Skeletal muscle cell (primary cell): ENCODE results near the gene PITHD1.
"Not testable (repeated sequence)": the region's sequence is repeated elsewhere in the genome, so short reads cannot be mapped to it uniquely, and the experiment has no call there.

Source experiments
- DNase-seq: peaks from one replicate; pipeline ENCODE4 v3.0.0-alpha.2; 2010; ENCODE audit warnings: low read depth
- H3K4me3 ChIP-seq: 2 replicates; pipeline ENCODE4 v1.5.1; 2011; ENCODE audit warnings: low read depth, mild to moderate bottlenecking, control low read depth, low read length, moderate library complexity

Gene PITHD1

DNA sequence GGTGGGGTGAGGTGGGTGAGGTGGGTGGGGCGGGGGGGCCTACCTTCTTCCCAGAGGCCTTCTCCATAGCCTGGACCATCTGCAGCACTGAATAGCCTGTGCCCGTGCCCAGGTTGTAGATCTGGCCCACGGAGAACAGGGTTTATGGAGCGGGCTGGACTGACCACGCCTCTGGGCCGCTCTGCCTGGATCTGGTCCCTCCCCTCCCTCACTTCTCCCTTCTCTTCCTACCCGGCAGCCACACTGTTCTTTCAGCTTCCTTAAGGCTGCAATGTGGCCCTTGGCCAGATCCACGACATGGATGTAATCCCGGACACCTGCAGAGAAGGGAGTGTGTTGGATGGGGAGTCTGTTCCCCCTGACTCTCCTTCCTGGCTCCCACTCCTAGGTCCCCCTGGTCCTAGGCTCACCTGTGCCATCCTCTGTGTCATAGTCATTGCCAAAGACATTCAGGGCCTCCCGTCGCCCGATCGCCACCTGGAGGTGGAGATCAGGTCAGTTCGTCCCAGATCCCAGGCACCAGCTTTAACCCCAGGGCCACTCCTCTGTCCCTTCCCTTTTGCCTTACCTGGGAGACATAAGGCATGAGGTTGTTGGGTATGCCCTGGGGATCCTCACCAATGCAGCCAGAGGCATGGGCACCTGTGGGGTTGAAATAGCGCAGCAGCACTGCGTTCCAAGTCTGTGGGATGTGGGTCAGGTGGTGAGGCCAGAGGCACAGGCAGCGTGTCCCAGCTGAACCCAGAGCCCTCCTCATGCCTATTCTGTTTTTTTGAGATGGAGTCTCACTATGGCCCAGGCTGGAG is 18.5 kb downstream of the PITHD1 start:
- DNase-seq: no peak
- no peak overlapping the region for H3K4me3 ChIP-seq

DNA sequence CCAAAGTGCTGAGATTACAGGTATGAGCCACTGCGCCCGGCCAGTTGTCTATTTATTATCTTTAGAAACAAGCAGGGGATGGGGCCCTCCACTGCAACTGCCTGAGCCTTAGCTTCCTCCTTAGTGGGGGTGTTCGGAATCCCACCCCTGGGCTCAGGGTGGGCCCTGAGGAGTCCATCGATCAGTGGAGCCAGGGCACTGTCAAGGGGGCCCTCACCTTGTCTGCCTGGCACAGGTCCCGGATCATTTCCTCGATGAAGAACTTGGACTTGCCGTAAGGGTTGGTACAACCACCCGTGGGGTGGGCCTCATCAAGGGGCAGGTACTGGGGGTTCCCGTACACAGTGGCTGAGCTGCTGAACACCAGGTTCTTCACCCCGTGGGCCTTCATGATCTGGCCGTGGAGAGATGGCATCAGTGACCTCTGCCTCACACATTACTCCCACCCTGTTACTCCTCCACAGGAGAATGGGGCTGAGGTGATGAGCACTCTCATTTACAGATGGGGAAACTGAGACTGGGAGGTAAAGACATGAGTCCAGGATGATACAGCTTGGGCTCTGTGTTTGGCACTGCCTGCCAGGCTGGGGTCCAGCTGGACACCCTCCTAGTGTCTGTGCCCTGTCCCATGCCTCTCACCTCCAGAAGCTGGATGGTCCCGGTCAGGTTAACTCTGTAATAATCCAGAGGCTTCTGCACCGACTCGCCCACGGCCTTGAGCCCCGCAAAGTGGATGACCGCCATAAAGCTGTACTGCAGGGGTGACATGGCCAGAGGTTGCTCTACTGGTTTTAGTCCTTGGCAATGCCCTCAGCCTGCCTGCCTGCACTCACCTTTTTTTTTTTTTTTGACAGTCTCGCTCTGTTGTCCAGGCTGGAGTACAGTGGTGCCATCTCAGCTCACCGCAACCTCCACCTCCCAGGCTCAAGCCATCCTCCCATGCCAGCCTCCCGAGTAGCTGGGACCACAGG is 19.5 kb downstream of the PITHD1 start:
- no peak overlapping the region for H3K4me3 ChIP-seq
- no peak for DNase-seq

DNA sequence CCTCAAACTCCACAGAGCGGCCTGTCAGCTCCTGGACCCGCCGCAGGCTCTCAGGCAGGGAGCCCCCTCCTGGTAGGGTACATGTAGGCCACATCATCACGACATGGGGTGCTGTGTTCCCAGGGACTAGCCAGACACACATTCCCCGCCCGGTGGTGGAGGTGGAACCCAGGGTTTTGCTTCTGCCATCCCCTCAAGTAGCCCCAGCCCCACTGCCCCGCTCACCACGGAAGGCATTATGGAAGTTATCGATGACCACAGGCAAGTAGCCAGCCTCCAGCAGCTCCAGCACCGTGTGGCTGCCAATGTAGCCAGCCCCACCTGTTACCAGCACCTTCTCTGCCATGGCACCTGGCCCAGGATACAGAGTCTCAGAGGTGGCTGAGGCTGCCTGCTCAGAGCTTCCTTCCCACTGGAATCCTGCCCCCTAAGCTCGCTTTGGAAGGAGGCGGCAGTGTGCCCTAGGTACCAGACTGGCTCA is 20.5 kb downstream of the PITHD1 start:
- H3K4me3 ChIP-seq: no peak overlapping the region
- DNase-seq: no peak

DNA sequence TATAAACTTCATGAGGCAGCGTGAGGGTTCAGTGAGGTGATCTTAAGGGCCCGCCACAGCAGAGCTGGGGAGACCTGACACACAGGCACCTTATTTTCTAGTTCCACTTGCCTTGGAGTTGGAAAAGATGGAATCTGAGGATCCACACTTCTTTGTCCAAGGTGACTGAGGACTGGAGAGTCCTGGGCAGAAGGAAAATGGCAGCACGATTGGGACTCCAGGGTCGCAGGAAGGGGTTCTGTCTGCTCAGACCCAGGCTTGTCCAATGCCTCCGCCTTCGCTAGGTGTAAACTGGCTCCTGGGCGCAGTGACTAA is 21.0 kb downstream of the PITHD1 start:
- no peak for DNase-seq
- peak overlapping the region; percentile 86 for H3K4me3 ChIP-seq

DNA sequence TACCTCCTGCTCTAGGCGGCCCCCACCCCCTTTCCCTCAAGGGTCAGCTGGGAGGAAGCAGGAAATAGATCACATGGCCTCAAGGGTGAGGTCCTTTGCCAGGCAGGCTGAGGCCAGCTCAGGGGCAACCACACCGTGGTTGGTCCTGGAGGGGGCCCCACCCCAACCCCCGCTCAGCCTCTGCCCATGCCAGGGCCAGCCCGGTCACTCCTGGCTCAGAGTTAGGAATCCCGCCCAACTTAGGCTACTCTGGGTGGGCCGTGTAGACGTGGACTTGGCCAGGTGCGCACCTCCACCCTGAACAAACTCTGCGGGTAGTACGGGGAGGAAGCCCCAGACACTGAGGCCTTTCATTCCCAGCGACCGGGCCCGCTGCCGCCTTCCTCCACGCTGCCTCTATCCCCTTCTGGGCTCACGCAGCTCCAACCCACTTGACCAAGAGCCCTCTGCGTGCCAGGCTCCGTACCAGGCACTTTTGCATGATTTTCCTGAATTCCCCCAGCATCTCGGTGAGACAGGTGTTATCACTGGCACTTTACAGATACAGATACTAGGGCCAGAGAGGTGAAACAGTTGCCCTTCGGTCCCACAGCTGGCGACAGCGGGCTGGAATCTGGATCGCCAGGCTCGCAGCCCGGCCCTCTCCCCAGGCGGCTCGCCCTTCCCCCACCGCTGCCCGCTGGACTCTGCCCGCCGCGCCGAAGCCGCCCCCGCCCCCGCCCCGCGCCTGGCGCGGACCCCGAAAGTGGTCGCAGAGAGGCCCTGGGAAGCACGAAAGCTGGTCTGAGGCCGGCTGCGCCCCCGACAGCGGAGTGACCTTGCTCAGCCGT is 21.6 kb downstream of the PITHD1 start:
- DNase-seq: no peak
- peak overlapping the region; percentile 86 for H3K4me3 ChIP-seq

DNA sequence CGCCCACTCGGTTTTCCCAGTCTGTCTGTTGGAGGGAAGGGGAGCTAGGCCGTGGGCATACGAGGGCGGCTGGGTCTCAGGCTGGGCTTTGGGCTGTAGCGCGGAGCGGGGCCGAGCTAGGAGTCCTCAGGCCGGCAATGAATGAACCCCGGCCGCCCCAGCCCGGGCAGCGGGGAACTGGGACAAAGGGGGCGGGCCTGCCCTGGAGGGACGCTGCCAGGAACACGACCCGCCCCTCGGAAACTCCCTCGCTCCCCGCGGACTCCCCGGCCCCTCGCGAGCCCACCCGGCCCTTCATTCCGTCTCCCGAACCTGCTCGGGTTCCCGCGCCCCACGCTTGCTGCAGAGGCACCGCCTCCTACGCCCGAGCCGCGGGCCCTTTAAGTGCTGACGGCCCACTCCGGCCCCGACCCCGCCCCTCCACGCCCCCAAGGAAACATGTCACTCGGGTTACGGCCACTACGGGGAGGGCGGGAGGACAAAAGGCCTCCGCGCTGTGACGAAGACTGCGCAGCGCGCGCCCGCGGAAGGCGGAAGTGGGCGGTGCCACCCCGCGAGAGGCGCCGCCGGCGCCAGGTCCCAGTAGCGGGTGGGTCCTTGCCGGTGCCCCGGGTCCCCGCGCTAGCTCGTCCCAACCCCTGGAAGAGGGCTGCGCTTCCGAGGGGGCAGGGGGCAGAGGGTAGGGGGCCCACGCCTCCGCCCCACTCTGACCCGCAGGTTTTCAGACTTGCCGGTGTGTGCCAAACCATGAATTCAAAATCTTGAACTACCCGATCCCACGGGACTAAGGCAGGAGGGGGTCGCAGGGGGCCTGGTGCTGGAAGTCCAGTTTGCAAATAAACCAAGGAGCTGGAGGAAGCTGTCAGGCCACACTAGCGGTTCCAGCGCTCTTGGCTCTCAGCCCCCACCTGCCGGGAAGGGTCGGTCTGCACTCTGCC is 22.5 kb downstream of the PITHD1 start, which contains the start of gene GALE:
GALE (minus strand) TSS at position 355 of the 938 bp plus-strand sequence. CDS start 1,747 bp downstream, outside the sequence.
- peak; percentile 83 for DNase-seq
- peak within 1 kb of the TSS; percentile 86 for H3K4me3 ChIP-seq

DNA sequence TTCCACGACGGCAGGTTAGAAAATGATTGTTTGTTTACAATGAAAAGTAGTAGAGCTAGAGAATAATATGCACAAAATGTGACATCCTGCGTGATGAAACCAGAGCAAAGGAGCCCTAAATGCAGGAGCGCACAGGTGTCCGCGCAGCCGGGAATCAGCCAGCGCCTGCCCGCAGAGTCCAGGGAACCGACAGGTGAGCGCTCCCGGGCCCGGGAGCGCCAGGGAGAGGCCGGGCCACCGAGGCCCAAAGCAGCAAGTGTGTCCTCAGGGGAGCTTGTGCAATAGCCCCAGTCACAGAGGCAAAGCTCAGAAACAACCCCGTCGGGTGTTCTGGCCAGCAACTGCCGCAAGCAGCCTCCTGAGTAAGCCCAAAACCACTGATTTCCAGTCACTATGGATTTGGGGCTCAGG is 23.1 kb downstream of the PITHD1 start:
- H3K4me3 ChIP-seq: peak overlapping the region; percentile 86
- no peak for DNase-seq

DNA sequence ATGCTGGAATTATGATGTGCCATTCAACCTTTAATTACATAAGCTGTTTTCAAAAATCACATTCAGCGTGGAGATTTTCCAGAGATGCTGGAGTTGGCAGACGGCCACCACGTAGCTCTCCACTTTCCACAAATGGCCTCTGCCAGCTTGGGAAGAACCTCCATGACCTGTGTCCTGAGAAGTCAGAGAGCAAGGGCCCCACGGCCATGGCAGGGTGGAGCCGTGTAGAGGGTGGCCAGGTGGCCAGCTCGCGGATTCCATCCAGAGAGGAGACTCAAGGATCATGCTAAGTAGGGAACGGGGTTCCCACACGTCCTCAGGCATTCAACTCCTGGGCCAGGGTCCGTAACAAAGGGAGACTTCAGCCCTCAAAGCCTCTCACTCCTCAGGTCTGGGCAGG is 23.7 kb downstream of the PITHD1 start:
- H3K4me3 ChIP-seq: no peak overlapping the region

DNA sequence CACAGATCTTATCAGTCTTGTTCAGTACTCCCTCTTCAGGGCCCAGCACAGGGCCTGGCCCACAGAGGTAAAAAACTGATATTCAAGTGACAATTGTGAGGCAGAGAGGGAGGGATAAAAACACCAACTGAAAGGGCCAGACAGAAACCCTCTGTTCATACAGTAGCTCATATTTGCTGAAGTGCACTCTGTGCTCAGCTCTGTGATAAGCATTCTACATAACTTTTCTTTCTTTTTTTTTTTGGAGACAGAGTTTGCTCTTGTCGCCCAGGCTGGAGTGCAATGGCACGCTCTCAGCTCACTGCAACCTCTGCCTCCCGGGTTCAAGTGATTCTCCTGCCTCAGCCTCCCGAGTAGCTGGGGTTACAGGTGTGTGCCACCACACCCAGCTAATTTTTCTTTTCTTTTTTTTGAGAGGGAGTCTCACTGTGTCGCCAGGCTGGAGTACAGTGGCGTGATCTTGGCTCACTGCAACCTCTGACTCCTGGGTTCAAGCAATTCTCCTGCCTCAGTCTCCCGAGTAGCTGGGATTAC is 24.7 kb downstream of the PITHD1 start:
- DNase-seq, H3K4me3 ChIP-seq: not testable (repeated sequence)

More for the DNA sequence above, 23.7 kb downstream of the PITHD1 start:
- DNase-seq: no peak

DNA sequence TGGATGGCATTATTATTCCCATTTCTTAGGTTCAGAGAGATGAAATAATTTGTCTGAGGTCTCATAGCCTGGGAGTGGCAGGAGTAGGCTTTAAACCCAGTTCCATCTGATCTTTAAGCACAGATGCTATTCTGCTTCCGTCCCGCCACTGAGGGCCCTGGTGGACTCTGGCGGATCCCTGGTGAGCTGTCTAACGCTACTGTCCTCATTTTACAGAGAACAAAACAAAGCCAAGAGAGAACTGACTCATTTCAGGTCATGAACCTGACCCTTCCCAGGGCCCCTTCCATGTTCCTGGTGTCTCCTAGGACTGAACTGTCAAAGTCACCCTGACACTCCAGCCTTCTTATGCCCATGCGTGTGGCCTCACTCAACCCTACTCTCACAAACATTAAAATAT is 25.5 kb downstream of the PITHD1 start:
- DNase-seq: no peak
- H3K4me3 ChIP-seq: no peak overlapping the region

DNA sequence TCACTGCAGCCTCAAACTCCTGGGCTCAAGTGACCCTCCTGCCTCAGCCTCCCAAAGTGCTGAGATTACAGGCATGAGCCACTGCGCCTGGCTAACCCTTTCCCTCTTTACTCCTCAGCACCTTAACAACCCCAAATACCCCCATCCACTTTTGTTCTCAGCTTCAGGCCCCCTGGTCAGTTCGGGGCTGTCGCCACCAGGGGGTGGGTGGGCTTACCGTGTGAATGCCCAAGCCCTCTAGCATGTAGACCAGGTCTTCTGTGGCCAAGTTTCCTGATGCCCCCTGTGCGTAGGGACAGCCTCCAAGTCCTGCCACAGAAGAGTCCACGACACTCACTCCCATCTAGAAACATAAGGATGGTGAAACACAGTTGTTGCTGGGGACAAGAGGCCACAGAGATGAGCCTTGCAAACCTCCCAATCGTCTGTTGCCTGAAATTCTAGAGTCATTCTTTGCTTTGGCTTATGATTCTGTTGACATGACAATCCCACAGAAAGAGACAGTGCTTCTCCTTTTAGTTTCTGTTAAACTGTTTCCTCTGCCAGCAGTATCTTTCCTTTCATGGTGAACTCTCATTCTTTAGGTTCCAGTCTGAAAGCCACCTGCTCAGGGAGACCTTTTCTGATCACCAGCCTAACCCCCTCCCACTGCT is 26.1 kb downstream of the PITHD1 start:
- no peak overlapping the region for H3K4me3 ChIP-seq
- no peak for DNase-seq

DNA sequence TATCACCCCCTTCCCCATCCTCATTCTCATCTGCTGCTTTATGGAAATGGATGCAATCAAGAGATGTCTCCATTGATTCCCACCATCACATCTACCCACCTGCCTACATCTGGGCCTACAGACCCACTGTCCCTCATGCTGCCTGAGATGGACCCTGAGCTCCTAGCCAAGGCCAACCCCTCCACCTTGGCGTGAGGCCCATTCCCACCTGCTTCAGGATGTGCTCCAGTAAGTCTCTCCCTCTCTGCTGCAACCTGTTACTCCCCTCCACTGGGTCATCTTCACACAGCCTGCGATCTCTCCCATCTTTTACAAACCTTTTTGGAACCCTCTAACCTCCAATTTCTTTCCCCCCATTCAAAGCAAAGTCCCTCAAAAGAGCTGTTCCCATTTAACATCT is 26.8 kb downstream of the PITHD1 start:
- DNase-seq: no peak
- H3K4me3 ChIP-seq: no peak overlapping the region

DNA sequence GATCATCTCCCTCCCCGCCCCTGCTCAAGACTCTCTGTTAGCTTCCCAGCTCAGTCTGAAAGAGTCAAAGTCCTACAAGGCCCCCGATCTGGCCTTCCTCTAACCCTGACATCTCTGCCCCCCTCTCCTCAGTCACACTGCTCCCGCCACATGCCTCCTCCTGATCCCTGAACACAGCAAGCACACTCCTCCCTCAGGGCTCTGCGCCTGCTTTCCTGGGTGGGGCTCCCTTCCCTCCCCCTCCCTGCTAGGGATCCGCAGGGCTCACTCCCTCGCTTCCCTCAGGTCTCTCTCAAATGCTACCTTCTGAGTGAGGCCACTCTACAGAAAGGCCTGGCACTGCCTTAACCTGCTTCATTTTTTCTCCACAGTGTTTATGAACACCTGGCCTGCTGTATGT is 28.1 kb downstream of the PITHD1 start:
- DNase-seq: no peak
- no peak overlapping the region for H3K4me3 ChIP-seq

DNA sequence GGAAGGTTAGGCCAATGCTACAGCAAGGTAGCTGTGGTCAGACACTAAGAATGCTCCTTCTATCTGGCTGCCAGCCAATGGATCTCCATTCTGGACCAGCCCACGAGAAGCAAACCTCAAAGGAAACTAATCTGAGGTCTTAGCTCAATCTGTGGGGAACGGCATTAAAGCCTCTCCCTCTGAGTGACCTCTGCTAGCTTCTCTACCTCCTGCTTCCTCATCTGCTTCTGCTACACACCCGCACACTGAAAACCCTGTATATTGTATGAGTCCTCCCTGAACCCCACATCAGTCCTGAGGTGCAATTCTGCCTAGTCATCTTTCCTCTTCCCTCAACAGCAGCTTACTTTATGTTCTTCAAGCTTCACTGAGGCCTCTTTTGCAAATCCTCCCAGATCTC is 29.2 kb downstream of the PITHD1 start:
- DNase-seq: no peak
- H3K4me3 ChIP-seq: no peak overlapping the region

DNA sequence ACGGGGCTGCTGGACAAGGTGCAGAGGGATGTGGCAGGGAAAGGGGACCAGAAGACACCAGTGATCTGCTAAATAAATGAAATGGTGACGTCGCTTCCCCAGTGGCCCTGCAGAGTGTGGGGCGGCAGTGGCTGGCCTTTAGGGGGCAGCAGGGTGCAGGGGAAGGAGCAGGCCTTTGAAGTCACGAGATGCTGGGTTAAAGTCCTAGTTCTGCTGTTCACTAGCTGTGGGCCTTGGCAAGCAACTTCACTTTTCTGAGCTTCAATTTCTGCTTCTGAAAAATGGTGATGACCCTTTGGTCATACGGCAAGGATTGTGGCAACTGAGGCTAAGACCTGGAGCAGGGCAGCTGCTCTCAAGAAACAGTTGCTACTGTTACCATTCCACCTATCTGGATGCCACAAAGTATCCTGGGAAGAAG is 31.5 kb downstream of the PITHD1 start:
- H3K4me3 ChIP-seq: no peak overlapping the region
- no peak for DNase-seq

DNA sequence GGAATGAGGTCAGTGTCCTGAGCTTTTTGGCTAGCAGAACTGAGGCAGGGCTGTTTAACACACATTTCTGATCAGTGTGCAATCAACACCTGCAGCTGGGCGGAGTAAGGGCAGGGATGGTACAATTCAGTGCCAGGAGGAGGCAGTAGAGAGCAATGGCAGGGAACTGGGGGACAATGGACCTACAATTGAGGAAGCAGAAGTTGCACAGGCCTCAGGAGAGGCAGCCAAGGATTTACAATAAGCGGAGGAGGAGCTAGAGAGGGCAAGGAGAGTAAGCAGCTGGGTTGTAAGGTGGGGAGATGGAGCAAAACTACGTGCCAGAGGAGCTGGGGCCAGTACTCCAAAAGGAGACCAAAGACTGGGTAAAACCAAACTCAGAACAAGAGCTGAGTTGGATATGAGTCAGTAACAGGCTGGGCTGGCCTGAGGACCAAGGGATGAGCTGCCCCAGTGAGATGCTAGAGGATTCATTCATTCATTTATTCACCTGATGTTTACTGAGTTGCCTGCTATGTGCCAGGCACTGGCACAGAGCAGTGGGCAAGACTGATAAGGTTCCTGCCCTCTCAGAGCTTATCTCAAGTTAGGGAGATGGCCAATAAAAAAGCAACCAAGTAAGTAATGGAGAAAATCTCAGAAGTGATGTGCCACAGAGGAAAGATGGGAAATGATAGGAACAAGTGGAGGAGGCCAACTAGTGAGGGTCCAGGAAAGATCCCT is 32.8 kb downstream of the PITHD1 start:
- no peak overlapping the region for H3K4me3 ChIP-seq
- DNase-seq: no peak

DNA sequence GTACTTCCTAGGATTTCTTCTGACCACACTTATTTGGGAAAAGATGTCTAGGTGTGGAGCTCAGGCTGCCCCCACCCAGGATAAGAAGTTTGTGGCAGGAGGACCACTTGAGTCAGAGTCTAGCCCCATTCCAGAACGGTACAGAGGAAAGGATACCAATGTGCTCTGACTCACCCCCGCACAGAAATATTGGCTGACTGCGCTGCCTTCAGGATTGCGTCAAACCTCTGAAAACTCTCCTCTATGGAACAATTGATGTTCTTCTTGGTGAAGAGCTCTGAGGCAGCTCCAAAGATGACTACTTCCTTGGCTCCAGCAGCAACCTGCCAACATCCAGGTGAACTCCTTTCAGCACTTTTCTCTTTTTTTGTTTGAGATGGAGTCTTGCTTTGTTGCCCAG is 35.8 kb downstream of the PITHD1 start:
- DNase-seq: no peak
- no peak overlapping the region for H3K4me3 ChIP-seq
